HG02885 (cell line): ENCODE measurements around the gene COPE.

Experiments used
- ATAC-seq: cut with Tn5 transposase; IDR thresholded peaks from one replicate; pipeline ENCODE4 v1.9.1; 2021; ENCODE audit warnings: mild to moderate bottlenecking; ENCODE audit not compliant: unreplicated experiment, poor library complexity

COPE gene

DNA sequence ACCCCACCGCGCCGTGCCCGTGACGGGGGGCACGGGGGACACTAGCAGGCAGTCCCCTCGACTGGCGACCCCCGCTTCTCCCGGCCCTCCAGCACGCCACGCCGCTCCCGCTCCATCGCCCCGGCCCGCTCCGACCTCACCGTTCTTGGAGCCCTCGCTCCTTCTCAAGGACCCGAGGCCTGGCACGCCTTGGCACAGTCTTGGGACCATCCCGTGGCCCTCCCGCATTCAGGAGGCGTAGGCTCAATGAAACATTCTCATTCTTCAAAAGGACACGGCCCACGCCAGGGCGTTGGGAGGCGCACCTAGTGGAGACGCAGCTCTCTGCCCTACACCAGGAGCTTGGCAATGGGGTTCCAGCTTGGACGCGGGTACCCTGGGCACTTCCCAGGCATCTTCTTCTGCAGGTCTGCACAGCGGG, 22.8 kb downstream of the COPE start:
- ATAC-seq: no peak

DNA sequence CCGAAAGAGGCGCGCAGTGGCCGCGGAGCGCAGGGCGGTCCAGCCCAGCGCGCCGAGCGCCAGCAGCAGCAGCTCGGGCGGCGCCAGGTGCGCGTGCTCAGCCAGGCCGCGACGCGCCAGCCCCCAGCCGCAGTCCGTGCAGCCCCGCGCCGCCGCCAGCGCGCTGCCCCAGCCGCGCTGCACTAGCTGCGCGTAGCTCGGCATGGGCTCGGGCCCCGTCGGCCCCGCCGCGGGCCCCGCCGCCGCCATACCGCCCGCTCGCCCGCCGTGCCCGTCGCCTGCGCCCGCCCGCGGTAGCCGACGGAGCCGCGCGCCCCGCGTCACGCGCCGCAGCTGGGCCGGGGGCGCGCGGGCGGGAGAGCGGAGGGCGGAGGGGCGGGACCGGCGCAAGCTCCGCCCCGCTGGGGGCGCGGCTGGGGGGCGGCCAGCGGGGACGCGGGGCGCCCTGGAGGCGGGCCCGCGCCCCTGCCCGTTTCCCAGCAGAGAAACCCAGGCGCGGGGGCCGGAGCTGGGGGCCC, 23.3 kb downstream of the COPE start, which contains the start of gene CERS1:
Gene CERS1 (minus strand): TSS at position 335 of the 518 bp plus-strand sequence. CDS start 86 bp downstream, at position 249.
- ATAC-seq: no peak

DNA sequence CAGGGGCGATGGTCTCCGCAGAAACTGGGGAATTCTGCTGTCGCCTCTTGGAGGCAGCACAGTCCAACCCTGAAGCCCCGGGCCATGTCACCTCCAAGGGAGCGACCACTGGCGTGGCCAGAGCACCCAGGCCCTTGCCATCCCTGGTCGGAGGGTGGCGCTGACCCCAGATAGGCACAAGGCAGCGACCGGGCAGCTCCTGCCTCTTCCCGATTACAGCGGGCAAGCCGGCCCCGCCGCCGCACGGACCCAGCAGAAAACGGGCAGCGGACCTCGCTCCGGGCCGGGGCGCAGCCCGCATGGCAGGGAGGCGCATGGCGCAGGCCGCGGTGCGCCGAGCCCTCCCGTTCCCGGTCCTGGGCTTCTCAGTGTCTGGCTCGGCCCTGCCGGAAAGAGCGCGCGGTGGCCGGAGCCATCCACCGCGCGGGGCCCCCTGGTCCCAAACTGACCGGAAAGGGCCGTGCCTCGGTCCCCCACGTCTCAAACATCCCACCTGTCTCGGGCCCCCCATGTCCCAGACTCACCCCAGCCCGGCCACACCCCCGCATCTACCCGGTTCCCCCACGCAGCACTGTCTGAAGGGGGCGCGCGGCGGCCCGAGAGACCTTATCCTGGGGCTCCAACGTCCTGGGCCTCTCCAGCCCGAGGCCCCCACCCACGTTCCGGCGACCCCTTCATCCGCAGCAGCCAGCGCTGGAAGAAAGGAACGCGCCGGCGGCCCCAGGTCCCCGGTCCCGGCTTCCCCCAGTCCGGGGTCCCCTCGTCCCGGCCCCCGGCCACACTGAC, 24.0 kb downstream of the COPE start:
- no peak for ATAC-seq

DNA sequence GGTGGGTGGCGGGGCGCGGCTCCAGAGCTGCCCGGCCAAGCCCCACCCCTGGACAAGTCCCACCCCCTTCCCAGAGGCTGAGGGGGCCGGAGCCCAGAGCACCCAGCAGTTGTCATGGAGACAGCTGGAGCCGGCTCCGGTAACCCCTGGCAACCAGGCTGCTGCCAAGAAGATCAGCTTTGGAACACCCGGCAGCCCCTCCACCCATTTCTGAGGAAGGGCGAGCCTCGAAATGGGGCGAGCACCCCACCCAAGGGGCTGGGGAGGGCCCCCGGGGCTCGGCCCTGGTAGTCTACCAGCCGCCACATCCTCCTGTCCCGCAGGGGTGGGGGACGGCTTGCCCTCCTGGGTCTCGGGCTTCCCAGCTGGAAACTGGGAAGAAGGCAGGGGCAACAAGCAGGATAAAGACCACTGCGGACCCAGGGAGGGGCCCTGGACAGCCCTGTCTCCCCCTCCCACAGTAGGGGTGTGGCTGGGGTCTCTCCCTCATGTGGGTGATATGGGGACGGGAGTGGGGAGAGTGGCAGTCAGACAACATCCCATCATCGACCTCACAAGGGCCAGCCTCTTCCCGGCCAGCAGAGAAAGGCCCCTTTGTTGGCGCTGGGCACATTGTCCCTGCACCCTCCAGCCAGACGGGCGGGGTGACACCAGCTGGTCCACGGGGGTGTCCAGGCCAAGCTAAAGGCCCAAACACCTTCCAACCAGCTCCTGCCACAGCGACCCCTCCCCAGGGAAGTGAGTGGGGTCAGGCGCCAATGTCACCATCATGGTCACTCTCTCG, 24.7 kb downstream of the COPE start:
- ATAC-seq: no peak

DNA sequence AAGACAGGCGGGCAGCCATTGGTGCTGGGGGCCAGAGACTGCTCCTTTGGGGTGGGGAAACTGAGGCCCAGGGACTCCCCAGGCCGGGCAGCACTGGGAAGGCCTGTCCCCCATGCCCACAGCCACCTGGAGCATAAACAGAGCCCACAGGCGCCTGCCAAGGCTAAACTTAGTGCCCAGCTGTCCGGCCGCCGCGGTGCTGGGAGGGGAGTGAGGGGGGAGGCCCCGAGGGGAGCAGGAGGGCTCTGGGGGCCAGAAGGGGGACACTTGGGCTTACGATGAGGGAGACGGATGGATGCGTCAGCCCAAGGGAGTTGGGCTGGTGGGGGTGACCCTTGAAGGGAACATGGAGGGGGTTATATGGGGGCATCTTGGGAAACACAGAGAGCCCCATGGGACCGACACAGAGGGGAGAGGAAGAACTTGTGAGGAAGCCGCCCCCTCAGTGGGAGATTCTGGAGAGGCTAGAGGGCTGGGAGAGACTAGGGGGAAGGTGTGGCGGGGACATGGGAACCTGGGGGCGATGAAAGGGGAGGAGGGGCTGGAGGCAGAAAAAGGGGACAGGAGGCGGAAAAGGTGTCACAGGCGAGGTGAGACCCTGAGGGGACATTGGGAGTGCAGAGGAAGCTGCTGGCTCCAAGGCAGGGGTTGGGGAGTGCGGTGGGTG, 25.5 kb downstream of the COPE start:
- ATAC-seq: no peak

DNA sequence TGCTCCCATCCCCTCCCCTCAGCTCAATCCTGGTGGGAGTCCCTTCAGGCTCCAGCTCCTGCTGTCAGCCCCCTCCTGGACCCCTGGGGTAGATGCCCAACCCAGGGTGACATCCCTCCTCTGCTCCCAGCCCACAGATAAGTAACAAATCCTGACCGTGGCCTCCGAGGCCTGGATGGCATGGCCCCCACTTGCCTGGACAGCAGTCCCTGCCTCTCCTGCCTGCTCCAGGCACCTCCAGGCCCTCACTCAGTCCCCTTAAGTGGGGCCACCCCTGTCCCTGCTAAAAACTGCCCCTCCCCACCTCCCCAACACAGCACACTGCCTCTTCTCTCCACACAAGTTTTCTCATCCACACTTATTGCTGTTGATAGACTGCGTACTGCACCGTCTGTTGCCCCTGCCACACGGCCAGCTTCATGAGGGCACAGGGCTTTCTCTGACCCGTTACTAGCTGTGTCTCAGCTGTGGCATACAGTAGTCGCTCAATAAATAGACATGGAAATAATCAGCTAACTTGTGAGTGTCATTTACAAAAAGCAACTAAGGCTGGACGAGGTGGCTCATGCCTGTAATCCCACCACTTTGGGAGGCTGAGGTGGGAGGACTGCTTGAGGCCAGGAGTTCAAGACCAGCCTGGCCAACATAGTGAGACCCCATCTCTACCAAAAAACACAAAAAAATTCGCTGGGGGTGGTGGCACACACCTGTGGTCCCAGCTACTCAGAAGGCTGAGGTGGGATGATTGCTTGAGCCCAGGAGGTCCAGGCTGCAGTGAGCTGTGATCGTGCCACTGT, 29.0 kb downstream of the COPE start:
- no peak for ATAC-seq

DNA sequence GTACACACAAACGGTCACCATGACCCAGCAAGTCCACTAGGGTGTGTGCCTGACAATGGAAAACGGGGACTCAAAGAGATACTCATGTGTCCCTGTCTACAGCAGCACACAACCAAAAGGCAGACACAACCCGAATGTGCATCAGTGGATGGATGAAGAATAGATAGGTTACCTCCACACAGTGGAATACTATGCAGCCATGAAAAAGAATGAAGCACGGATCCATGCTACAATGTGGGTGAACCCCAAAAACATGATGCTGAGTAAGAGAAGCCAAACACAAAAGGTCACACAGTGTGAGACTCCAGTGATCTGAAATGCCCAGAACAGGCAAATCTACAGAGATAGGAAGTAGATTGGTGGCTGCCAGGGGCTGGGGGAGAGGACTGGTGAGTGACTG, 32.2 kb downstream of the COPE start:
- ATAC-seq: no peak

DNA sequence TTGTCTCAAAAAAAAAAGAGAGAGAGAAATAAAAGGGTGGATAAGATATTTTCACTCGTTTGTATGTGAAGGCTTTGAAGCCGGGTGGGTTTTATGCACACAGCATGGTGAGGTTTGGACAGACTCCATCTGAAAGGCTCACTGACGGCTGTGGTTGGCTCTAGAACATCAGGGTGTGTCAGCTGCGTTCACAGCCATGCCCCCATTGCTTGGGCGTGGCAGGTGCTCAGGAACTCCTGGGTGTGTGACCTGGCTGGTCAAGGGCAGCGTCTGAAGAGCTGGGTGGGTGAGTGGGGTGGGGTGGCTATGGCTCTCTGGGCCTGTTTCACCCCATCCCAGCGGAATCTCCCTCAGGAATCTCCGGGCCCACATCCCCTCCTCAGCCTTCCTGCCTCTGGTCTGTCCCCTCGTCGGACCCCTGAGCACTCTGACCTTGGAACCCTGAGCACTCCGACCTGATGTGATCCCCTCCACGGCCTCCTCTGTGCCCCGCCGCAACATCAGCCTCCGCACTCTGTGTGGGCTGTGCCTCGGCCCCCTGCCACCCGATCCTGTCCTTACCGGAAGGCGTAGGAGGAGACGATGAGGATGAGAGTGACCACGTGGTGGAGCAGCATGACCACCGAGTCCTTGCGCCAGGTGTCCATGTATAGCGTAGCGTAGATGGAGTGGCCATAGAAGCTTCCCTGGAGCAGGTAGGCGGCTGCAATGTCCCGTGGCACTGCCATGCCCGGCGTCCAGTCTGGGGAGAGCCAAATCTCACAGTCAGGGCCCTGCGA, 35.5 kb downstream of the COPE start:
- ATAC-seq: no peak

DNA sequence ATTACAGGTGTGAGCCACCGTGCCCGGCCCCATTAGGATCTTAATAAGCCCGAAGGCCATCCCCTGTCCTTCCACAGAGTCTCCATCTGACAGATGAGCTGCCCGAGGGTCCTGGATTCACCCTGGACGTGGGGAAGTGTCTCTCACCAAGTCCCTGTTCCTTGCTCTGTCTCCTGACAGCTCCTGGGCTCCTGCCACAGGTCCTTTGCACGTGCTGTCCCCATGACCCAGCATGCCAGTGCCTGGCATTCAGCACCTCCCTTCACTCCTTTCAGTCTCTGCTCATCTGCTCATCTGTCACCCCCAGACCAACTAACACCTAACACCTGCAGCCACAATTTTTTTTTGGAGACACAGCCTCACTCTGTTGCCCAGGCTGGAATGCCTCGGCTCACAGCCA, 37.7 kb downstream of the COPE start:
- ATAC-seq: no peak

DNA sequence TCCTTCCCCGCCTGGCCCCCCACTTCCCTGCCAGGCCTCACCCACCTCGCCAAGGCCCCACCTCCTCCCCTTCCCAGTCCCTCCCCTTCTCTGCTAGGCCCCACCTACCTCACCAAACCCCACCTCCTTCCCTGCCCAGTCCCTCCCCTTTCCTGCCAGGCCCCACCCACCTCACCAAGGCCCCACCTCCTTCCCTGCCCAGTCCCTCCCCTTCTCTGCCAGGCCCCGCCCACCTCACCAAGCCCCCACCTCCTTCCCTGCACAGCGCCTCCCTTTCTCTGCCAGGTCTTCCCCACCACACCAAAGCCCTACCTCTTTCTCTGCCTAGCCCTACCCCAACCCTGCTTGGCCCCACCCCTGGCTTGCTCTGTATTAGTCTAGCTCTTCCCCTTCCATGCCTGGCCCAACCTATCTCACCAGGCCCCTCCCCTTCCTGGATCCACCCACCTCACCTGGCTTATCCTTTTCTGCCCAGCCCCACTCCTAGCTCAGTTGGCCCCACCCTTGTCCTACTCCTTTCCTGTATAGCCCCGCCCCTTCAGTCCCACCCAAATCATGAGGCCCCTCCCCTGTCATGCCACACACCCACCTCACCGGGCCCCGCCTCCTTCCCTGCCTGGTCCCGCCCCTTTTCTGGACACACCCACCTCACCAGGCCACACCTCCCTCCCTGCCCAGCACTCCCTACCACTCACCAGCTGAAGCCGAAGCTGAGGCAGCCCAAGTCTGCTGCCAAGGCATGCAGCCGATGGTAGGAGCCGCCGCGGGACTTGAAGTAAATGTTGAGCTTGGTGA, 39.4 kb downstream of the COPE start:
- ATAC-seq: no peak

DNA sequence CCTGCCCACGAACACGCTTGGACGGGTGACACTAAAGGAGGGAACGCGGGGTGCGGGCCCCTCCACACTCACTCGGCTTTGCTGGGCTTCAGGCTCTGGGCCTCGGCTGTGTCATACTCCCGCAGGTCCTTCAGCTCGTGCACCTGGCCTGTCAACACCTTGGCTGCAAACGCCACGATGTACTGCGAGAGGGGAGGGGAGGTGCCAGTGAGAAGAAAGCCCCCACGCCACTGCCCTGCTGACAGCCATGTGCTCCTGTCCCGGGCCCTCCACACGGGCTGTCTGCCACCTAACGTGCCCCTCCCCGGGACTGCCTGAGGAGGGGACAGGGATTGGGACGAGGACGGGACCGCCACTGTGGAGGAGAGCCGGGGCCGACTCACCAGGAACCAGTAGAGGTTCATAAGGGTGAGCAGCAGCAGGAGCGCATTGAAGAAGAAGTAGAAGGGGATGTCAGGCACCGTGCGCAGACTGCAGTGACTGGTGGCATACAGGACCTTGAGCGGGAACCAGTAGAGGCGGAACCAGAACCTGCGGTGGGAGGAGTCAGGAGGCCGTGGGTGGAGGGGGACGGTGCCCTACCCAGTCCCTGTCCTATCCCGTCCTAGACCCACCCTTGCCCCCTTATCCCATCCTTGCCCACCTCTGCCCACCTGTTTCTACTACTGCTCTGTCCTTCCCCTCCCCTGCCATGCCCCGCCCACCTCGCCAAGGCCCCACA, 40.2 kb downstream of the COPE start:
- no peak for ATAC-seq

DNA sequence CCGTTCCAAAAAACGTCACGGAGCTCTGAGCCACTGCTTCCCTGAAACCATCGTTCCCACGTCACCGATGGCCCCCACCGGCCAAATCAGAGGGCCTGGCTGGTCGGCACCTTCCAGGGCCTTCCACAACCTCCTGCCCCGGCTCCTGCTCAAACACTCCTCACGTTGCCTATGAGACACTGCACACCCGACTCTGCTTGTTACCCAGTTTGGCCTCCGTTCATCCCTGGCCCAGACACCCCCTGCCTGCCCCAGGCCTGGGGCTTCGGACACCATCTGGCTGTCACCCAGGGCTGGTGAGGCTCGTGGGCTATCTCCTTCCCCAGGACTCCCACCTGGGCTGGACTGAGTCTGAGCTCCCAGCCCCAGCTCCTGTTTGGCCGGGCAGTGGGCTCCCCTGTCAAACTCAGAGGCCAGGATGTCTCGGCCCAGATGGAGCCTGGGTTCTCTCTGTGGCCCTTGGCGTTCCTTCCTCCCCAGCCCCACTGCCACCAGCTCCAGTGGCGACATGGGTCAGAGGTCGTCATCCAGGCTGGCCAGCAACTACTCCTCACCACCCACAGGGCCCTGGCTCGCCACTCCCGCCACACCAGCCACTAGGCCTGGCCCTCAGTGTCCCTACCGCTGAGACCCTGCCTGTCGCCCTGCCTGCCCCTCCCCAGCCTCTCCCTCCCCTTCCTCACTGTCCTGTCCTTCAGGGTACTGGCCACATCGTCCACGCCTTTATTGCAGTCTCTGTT, 41.0 kb downstream of the COPE start:
- no peak for ATAC-seq

DNA sequence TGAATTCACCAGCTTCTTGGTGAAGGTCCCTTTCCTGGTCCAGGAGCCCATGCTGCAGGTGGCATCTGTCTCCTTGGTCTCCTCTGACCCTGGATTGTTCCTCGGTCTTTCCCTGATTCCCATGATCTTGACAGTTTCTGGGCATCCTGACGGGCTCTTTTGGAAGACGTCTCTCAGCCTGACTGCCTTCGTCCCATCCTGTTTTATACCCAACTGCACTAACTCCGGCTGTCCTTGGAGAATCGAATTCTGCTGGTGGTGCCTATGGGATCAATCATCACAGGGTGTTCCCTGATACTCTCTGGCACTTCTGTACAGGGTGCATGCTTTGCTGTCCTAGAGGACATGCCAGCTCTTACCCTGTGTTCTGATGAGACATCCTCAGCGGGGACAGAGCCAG, 42.3 kb downstream of the COPE start:
- ATAC-seq: no peak

DNA sequence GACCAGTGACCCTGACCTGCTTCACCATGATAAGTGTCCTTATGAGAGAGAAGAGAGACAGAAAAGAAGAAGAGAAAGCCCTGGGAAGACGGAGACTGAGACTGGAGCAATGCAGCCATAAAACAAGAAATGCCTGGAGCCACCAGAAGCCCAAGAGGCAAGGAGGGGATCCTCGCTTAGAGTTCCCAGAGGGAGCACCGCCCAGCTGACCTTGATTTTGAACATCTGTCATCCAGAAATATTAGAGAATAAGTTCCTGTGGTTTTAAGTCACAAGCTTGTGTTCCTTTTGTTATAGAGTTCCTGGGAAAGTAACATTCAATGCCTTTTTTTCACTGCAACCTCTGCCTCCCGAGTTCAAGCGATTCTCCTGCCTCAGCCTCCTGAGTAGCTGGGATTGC, 43.5 kb downstream of the COPE start:
- ATAC-seq: no peak

DNA sequence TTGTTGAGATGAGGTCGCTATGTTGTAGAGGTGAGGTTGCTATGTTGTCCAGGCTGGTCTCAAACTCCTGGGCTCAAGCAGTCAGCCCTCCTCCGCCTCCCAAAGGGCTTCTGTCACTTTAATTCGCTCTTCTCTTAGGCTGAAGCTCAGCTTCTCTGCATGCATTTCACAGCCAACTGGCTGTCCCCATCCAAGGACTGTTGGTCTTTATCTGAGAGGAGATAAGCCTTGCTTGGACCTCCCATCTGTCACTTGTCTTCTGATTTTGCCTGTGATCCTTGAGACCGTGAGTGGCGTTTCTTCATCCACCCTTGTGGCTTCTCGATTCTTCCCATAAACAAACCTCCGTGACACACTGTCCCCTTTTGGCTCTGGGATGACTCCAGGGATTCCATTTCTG, 47.6 kb downstream of the COPE start:
- no peak for ATAC-seq

DNA sequence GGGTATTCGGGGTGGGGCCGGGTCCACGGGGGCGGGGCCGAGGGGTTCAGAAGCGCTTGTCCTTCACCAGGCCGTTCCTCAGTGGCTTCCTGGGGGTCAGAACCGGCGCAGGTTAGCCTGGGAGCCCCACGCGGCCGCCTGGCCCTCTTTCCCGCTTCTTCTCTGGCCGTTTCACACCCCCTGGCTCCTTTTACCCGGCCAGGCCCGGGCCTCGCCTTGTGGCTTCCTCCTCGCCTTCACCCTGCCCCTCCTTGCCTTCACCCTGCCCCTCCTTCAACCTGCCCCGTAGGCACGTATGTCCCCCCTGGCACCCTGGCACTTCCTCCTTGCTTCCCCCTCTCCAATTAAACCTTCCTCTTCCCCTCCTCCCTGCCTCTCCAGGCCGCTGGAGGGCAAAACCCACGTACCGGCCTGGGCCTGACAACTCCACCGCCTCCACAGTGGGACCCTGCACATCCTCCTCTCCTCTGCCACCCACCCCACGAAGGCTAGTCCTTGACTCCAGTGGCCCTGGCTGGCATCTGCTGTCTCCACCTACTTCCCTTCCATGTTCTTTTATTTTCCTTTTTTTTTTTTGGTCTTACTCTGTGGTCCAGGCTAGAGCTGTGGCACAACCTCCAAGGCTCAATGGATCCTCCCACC, 48.5 kb downstream of the COPE start:
- no peak for ATAC-seq
